ENCODE results near the gene OLFML2B. TPM values are rescaled to one million over a fixed set of nuclear protein-coding genes. Genes with fewer than 3 reads are reported as not detected.

The OLFML2B gene
- total and polyA plus RNA-seq, 2 of the 13 experiments (the other 11 are each of a cell fraction or from before 2014, with no cell fraction given) = not detected

GRCh38 chr1:161958425-161958824 is 65.2 kb downstream of the OLFML2B start:
- no peak overlapping the region for H3K27ac ChIP-seq (ENCODE audit: extremely low read length, insufficient read depth, low read length)
- POLR2A ChIA-PET = no interaction called here
- no peak for FAIRE-seq

More at GRCh38 chr1:161958425-161958824, 65.2 kb downstream of the OLFML2B start:
- Histone ChIP-seq H3K27me3 (ENCODE audit: control insufficient read depth in 1 of 2, insufficient read depth in 2 of 2, low read length in 2 of 2) (no peaks in the 10 kb centered on the region), H3K4me2 (ENCODE audit: low read depth, low read length) (no peak overlapping the region), H3K9me3 (ENCODE audit: low read length) (no peaks in the 10 kb centered on the region), H2AFZ (ENCODE audit: low read length) (no peak overlapping the region), H4K20me1 (ENCODE audit: insufficient read depth, low read length) (no peaks in the 10 kb centered on the region), H3K36me3 (replicated peaks in 1 of 2; ENCODE audit: control insufficient read depth in 1 of 2, insufficient read depth in 2 of 2, low read length in 2 of 2) (peaks cover 0 to 16% of the 10 kb centered on the region in 2 experiments; a peak in 3 of 5 replicates), H3K4me1 (ENCODE audit: insufficient read depth, low read length) (no peaks in the 10 kb centered on the region), H3K79me2 (ENCODE audit: insufficient read depth, low read length) (no peaks in the 10 kb centered on the region), H3K4me3 (replicated peaks in 1 of 3; ENCODE audit: insufficient read depth in 1 of 3, low read depth in 2 of 3, low read length in 3 of 3) (no peak overlapping the region), H3K9ac (ENCODE audit: insufficient read depth, low read depth, low read length) (no peak overlapping the region)
- no TSS peak for BruUV-seq (replicated peaks)
- CTCF ChIA-PET (ENCODE audit: low intra/inter-chr PET ratio, low total read pairs) = no interaction called here
- intact Hi-C loops (cut with micrococcal nuclease; ENCODE audit: unreplicated experiment) = no loop called here
- DNase-seq (ENCODE audit: low spot score) = no peak
- in situ Hi-C loops (cut with HindIII; ENCODE audit: extremely low pct_ligation_motif_present, low pct_unique_long_range_greater_than_20kb) = no loop called here
- TF ChIP-seq TRIM24 (CRISPR knock-in tag; IDR thresholded peaks at IDR 0.05) (no peak), ZNF263 (CRISPR knock-in tag; IDR thresholded peaks at IDR 0.05) (no peak), DBP (CRISPR knock-in tag; IDR thresholded peaks at IDR 0.05; ENCODE audit: not compliant biosample characterization) (no peak), PCBP1 (IDR thresholded peaks at IDR 0.05; ENCODE audit: borderline replicate concordance, low read depth, low read length) (no peak), SIX4 (CRISPR knock-in tag; IDR thresholded peaks at IDR 0.05) (no peak), SRY (CRISPR knock-in tag; IDR thresholded peaks at IDR 0.05) (no peak), NFRKB (IDR thresholded peaks at IDR 0.05) (no peak), SP140L (CRISPR knock-in tag; IDR thresholded peaks at IDR 0.05; ENCODE audit: borderline replicate concordance) (no peak), ZNF83 (CRISPR knock-in tag; IDR thresholded peaks at IDR 0.05; ENCODE audit: borderline replicate concordance) (no peak), AGO1 (IDR thresholded peaks at IDR 0.05; ENCODE audit: low read depth, low read length, poor library complexity, severe bottlenecking) (no peak), ZNF770 (CRISPR knock-in tag; IDR thresholded peaks at IDR 0.05) (no peak), ZNF713 (CRISPR knock-in tag; IDR thresholded peaks at IDR 0.05) (no peak), MED8 (CRISPR knock-in tag; IDR thresholded peaks at IDR 0.05; ENCODE audit: insufficient replicate concordance) (no peak), ZBTB10 (CRISPR knock-in tag; IDR thresholded peaks at IDR 0.05; ENCODE audit: borderline replicate concordance) (no peak), ZMYM3 (CRISPR knock-in tag; IDR thresholded peaks at IDR 0.05) (no peak), HOXA3 (CRISPR knock-in tag; IDR thresholded peaks at IDR 0.05) (no peak), ATF5 (CRISPR knock-in tag; IDR thresholded peaks at IDR 0.05; ENCODE audit: low read depth) (no peak), ZNF878 (CRISPR knock-in tag; IDR thresholded peaks at IDR 0.05) (no peak), SETDB1 (CRISPR knock-in tag; IDR thresholded peaks at IDR 0.05; ENCODE audit: borderline replicate concordance) (no peak), ZNF510 (CRISPR knock-in tag; IDR thresholded peaks at IDR 0.05; ENCODE audit: low read depth) (no peak)
- WGBS (ENCODE audit: low lambda C conversion rate) = 87% methylated on average over 7 of the region's 7 CpGs
- no peak for ATAC-seq
